ENCODE results near the gene SLC38A8.

Gene SLC38A8

GRCh38 chr16:83994087-83994486, 48.5 kb downstream of the SLC38A8 start:
- DNase-seq = peak; percentile 65

GRCh38 chr16:83992624-83993023, 50.0 kb downstream of the SLC38A8 start:
- no peak for DNase-seq

GRCh38 chr16:83990492-83990891, 52.1 kb downstream of the SLC38A8 start:
- no peak for DNase-seq

GRCh38 chr16:83989300-83989699, 53.3 kb downstream of the SLC38A8 start:
- DNase-seq = no peak

- no peak for DNase-seq
Observed at GRCh38 chr16:83983491-83983890, 59.1 kb downstream of the SLC38A8 start.

- no peak for DNase-seq
Observed at GRCh38 chr16:83981799-83982198, 60.8 kb downstream of the SLC38A8 start.

- DNase-seq = no peak
Observed at GRCh38 chr16:83980794-83981193, 61.8 kb downstream of the SLC38A8 start.

GRCh38 chr16:83979441-83979840, 63.2 kb downstream of the SLC38A8 start:
- DNase-seq = no peak

GRCh38 chr16:83978401-83978904, 64.1 kb downstream of the SLC38A8 start:
- no peak for DNase-seq

- DNase-seq = no peak
Observed at GRCh38 chr16:83977056-83977815, 65.4 kb downstream of the SLC38A8 start.

GRCh38 chr16:83975590-83976260, 66.9 kb downstream of the SLC38A8 start:
- no peak for DNase-seq

GRCh38 chr16:83974475-83974874, 68.1 kb downstream of the SLC38A8 start:
- DNase-seq = no peak

GRCh38 chr16:83973581-83974385, 68.8 kb downstream of the SLC38A8 start:
- DNase-seq = no peak

- no peak for DNase-seq
Observed at GRCh38 chr16:83973077-83973476, 69.5 kb downstream of the SLC38A8 start.

GRCh38 chr16:83972256-83973008, 70.2 kb downstream of the SLC38A8 start:
- no peak for DNase-seq

- no peak for DNase-seq
Observed at GRCh38 chr16:83971165-83972130, 71.1 kb downstream of the SLC38A8 start.

- no peak for DNase-seq
Observed at GRCh38 chr16:83970430-83970815, 72.2 kb downstream of the SLC38A8 start.

GRCh38 chr16:83969771-83970429, 72.7 kb downstream of the SLC38A8 start:
- DNase-seq = no peak

GRCh38 chr16:83968891-83969649, 73.5 kb downstream of the SLC38A8 start:
- no peak for DNase-seq

GRCh38 chr16:83968306-83968851, 74.2 kb downstream of the SLC38A8 start:
- DNase-seq = no peak

Data from hematopoietic multipotent progenitor cell treated with erythropoietin and hydrocortisone succinate and interleukin-3 and kit ligand, for 4 days (in vitro differentiated cells).